HT-29 (cell line): ENCODE measurements around the gene VEGFC. TPM values are rescaled to one million over a fixed set of nuclear protein-coding genes. Genes with fewer than 3 reads are reported as not detected.

Experiments used
- DNase-seq: peaks from one replicate; pipeline ENCODE4 v3.0.0-alpha.2; 2015; ENCODE audit warnings: low spot score
- total RNA-seq: library from RNA; depleted of rRNA; stranded (reverse); fragments of >200 nt; shearing (Covaris generic); gene quantifications from 2 replicates; pipeline ENCODE4 v1.2.3, GENCODE V29; 2014; rRNA removed

Gene VEGFC
- not detected in 2 replicates for total RNA-seq

- DNase-seq: no peak
These were observed at the start of gene VEGFC for GRCh38 chr4:176792326-176793059. Gene VEGFC, minus strand, starts transcription at chr4:176792922. Its CDS starts 611 bp downstream, at chr4:176792311.

- no peak for DNase-seq
These were observed 49.0 kb upstream of the VEGFC start for GRCh38 chr4:176841711-176842112.

DNA sequence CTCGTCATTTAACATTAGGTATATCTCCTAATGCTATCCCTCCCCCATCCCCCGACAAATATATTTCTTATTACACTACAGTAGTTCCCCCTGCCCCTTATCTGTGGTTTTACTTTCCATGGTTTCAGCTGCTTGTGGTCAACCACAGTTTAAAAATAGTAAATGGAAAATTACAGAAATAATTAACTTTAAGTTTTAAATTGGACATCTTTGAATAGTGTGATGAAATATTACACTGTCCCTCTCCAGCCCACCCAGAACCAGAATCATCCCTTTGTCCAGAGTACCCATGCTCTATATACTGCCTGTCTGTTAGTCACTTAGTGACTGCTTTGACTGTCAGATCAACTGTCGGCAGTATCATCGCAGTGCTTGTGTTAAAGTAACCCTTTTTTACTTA, 47.4 kb upstream of the VEGFC start:
- no peak for DNase-seq

GRCh38 chr4:176839656-176840055, 46.9 kb upstream of the VEGFC start:
- no peak for DNase-seq

- no peak for DNase-seq
These were observed 46.1 kb upstream of the VEGFC start for GRCh38 chr4:176838601-176839433.

- DNase-seq: no peak
These were observed 44.6 kb upstream of the VEGFC start for GRCh38 chr4:176837169-176837895.

DNA sequence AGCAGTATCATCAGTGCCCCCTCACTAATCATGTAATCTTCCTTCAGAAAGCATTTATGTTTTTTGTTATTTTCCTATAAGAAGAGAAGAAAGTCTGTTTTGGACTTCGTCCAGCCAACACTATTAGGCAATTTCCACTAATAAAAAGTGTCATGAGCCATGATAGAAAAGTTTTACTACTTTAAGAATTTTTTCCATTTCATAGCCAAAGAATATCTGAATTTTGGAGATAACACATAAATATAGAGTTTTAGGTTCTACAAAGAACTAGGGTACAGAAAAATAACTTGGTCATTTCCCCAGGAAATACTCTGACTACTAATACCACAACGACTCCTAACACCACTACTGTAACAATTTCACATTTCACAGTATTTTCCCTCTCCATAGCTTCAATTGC, 41.8 kb upstream of the VEGFC start:
- no peak for DNase-seq

DNA sequence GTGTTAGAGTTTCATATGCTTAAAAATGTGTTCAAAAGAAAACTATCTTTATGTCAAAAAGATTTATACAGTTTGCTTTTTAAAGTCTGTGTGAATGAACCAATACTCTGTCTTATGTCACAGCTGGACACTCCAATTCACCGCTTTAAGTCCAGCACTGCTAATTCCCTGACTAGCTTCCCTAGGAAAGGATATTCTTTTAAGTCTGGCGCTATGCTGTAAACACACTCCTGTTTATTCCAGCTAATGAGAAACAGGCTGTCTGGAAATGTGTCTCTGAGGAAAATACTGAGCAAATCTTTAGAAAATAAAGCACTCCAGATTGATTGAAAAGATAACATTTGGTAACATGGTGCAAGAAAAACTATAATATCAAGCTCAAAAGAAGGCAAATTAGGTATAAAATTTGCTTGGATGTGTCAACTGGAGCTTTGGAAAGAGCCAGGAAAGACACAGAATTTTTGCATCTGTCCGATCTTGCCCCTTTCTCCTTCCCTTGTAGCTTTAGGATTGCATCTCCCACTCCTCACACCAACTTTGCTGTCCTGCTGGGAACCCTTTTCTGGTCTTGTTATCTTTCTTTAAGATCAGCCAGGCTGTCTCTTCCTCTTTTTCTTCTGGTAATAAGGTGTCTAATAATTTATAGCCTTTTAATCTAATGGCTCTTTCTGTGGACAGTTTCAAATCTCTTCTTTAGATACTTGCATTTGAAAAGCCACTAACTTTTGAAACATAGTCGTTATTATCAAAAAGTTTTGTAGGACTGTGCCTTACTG, 40.9 kb upstream of the VEGFC start:
- DNase-seq: no peak

GRCh38 chr4:176830971-176831370, 38.2 kb upstream of the VEGFC start:
- DNase-seq: no peak

DNA sequence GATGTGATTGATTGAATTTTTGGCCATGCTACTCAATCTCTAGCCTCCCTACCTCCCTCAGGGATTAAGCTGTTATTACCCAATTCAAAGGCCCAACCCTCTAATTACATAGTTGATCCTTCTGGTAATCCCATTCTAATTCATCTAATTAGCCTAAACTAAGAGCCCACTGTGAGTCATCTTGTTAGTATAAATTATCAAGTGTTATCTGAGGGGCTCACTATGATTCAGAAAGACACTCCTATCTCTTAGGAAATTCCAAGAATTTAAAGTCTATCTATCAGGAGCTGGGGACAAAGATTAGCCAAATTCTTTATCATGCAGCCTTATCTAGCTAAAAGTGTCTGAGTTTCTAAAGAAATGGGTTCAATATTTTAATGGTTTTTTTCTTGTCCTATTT, 32.9 kb upstream of the VEGFC start:
- no peak for DNase-seq

GRCh38 chr4:176824645-176825366, 32.1 kb upstream of the VEGFC start:
- no peak for DNase-seq

GRCh38 chr4:176818531-176818930, 25.8 kb upstream of the VEGFC start:
- DNase-seq: no peak

DNA sequence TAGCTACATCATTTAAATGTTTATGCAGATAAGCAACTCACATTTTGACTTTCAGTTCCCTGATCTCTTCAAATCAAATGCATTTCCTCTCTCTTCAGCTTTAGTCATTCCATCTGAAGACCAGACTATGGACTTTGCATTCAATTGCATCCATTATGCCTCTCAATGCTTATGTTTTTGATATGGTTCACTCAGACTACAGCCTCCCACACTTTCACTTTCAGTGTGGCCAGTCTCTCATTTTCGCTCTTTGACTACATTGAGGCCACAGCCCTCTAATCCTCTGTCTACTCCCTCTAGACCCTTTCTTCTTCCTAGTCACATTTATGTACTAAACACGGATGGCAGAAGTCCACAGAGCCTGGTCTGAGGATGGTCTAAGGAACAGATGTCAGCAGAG, 24.5 kb upstream of the VEGFC start:
- no peak for DNase-seq

- no peak for DNase-seq
These were observed 22.0 kb upstream of the VEGFC start for GRCh38 chr4:176814770-176815169.

DNA sequence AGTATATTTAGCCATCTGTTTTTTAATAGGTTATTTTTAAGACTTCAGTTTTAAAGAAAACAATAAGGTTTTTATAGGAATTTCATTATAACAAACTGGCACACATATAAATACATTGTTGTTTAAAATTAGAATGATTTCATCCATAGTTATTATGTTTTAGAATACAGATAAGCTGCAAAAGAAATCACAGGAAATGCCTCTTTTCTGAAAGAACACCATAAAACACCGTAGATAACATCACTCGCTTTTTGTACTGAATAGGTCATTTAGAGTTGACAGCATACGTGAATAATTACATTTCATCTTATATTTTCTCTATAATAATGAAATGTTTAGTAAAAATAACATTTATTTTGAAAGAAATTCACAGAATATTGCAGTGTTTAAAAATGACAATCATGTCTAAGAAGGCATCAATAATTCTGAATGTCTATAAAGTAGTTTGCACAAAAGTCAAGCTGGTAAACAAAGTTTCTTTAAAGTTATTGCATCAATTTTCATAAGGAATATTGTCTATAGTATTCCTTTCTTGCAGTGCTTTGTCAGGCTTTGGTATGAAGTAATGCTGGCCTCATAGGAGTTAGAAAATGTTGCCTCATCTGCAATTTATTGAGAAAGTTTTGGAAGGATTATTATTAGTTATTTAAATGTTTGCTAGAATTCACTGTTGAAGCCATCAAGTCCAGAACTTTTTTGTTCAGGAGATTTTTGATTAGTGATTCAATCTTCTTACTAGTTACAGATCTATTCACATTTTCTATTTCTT, 17.9 kb upstream of the VEGFC start:
- DNase-seq: no peak

- no peak for DNase-seq
These were observed 14.2 kb upstream of the VEGFC start for GRCh38 chr4:176806778-176807375.

DNA sequence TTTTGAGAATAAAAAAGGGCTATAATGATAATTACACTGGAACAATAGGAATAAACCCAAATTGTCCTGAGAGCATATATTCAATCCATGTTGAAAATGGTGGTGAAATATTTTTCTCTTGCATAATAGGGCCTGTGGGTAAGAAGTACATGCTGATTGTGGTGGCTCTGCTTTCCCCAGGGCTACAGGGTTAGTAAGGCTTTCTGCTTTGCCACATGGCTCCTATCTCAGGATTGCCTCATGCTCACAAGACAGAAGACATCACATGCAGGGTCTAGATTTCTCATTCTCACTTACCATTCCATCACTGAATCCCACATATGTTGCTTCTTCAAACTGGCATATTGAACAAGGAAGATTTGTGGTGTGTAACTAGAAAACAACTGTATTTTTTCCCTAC, 12.4 kb upstream of the VEGFC start:
- DNase-seq: no peak

DNA sequence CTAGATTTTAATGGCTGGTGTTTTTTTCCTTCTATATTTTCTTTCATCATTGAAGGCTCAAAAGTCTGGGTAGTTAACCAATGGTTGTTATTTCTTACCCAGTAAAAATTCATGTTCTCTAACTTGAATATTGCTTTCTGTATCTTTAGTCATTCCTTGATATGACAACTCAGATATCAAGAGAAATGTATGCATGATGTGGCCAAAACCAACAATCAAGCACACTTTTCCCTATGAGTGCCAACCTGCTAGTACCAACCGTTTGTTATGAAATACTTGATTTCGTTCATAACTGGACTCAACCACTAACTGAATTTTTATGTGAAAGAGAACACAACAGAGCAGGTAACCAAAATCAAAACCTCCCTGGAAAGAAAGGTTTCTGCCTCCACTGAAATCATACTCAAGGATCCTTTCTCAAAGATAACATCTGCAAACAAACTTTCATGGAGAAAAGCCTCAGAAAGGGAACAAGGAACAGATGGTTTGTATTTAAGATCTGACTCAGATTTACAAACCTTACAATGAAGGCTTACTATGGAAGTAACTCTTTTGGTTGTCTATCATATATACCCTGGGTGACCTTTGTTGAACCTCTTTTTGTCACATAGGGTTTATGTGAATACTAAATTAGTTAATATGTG, 8.3 kb upstream of the VEGFC start:
- no peak for DNase-seq

- no peak for DNase-seq
These were observed 6.9 kb upstream of the VEGFC start for GRCh38 chr4:176799653-176800052.
